ENCODE data around the gene COL4A3.

DNA sequence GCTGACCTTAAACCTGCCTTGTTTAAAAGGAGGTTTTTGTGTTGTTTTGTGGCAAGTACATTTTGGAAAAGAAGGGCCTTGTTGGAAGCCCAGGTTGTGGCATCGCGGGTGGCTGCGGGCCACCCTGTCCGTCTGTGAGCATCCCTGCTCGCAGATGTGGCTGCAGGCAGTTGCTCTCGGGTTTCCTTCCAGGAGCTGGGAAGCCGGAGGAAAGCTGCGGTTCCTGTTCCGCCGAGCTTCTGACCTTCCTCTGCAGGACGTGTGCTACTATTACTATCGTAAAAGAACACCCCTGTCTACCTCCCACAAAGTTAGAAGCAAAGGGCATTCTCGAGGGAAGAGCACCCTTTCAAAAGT is 161.4 kb downstream of the COL4A3 start:
- TF ChIP-seq, protein P1, sequence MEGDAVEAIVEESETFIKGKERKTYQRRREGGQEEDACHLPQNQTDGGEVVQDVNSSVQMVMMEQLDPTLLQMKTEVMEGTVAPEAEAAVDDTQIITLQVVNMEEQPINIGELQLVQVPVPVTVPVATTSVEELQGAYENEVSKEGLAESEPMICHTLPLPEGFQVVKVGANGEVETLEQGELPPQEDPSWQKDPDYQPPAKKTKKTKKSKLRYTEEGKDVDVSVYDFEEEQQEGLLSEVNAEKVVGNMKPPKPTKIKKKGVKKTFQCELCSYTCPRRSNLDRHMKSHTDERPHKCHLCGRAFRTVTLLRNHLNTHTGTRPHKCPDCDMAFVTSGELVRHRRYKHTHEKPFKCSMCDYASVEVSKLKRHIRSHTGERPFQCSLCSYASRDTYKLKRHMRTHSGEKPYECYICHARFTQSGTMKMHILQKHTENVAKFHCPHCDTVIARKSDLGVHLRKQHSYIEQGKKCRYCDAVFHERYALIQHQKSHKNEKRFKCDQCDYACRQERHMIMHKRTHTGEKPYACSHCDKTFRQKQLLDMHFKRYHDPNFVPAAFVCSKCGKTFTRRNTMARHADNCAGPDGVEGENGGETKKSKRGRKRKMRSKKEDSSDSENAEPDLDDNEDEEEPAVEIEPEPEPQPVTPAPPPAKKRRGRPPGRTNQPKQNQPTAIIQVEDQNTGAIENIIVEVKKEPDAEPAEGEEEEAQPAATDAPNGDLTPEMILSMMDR (IDR thresholded peaks at IDR 0.05; ENCODE audit: low read length) = no peak; the same call in 1 of the 2 replicates
- no peak for TF ChIP-seq EZH2 (IDR thresholded peaks at IDR 0.05; ENCODE audit: borderline replicate concordance, low read length)

Data from OCI-LY1 (cell line).